GM23338 (cell line): Measurements from ENCODE around the gene ACOXL.

Experiments used
- CREB1 ChIP-seq: fragments of 250-450 bp; sonication (Bioruptor Pico); IDR thresholded peaks from 2 replicates; pipeline ENCODE4 v1.5.0; 2020; ENCODE audit warnings: low read depth, mild to moderate bottlenecking, moderate library complexity
- CTCF ChIP-seq, 2 experiments: fragments of 200-600 bp in 1 of 2; sonication (generic) in 1 of 2; conservative IDR thresholded peaks; 2 replicates each; pipeline versions ENCODE4 v1.5.1 to v1.6.1; 2016 to 2017; ENCODE audit warnings: antibody characterized with exemption in 2 of 2, low read depth in 2 of 2, mild to moderate bottlenecking in 2 of 2, moderate library complexity in 1 of 2
- ETS1 ChIP-seq: IDR thresholded peaks from 2 replicates; pipeline ENCODE4 v1.6.1; 2016; ENCODE audit warnings: antibody characterized with exemption
- EZH2 ChIP-seq: fragments of 200-600 bp; sonication (generic); IDR thresholded peaks from one replicate; pipeline ENCODE4 v1.8.0; 2017; ENCODE audit warnings: antibody characterized with exemption, mild to moderate bottlenecking, low read depth; ENCODE audit not compliant: unreplicated experiment
- EZH2phosphoT487 ChIP-seq: fragments of 200-600 bp; sonication (generic); IDR thresholded peaks from one replicate; pipeline ENCODE4 v1.8.1; 2018; ENCODE audit warnings: antibody characterized with exemption; ENCODE audit not compliant: unreplicated experiment
- JUNB ChIP-seq: IDR thresholded peaks from one replicate; pipeline ENCODE4 v1.6.1; 2016; ENCODE audit warnings: antibody characterized with exemption; ENCODE audit not compliant: unreplicated experiment
- POLR2AphosphoS5 ChIP-seq: IDR thresholded peaks from 2 replicates; pipeline ENCODE4 v1.6.1; 2016; ENCODE audit warnings: antibody characterized with exemption, low read depth

GRCh38 chr2:110933420-110933819 lies 201.0 kb downstream of the ACOXL start:
- TF ChIP-seq CTCF (conservative IDR thresholded peaks at IDR 0.05; ENCODE audit: low read depth in 2 of 2): no peak
- TF ChIP-seq EZH2: no peak
- no peak for TF ChIP-seq POLR2AphosphoS5
- no peak for TF ChIP-seq EZH2phosphoT487
- no peak for TF ChIP-seq ETS1
- TF ChIP-seq JUNB: no peak
- no peak for TF ChIP-seq CREB1 (CRISPR knock-in tag)
